ENCODE measurements around the gene P2RX4. TPM values are rescaled to one million over a fixed set of nuclear protein-coding genes. Genes with fewer than 3 reads are reported as not detected.

Gene P2RX4
- total RNA-seq, 1 experiment from 2014 or later, result 17.1 TPM

- Histone ChIP-seq H3K27me3 (ENCODE audit: insufficient read depth, low read length) (no peaks in the 10 kb centered on the region), H4K20me1 (ENCODE audit: insufficient read depth) (no peaks in the 10 kb centered on the region), H3K4me1 (ENCODE audit: control insufficient read depth in 1 of 2, insufficient read depth in 2 of 2, low read length in 2 of 2) (no peaks in the 10 kb centered on the region), H2AFZ (ENCODE audit: low read depth, low read length, poor library complexity, severe bottlenecking) (no peak overlapping the region), H3K9ac (ENCODE audit: low read length) (no peak overlapping the region), H3K79me2 (ENCODE audit: insufficient read depth, low read length) (no peaks in the 10 kb centered on the region), H3K9me2 (ENCODE audit: insufficient read depth) (no peaks in the 10 kb centered on the region), H3K9me3 (ENCODE audit: control insufficient read depth in 1 of 2, insufficient read depth in 1 of 2, low read depth in 1 of 2, low read length in 2 of 2) (no peaks in the 10 kb centered on the region), H3K4me2 (ENCODE audit: low read length) (no peak overlapping the region), H3K27ac (ENCODE audit: low read depth, low read length) (no peak overlapping the region), H3K4me3 (replicated peaks in 1 of 2; ENCODE audit: low read depth in 1 of 2, low read length in 2 of 2) (no peak overlapping the region), H3K36me3 (ENCODE audit: control insufficient read depth in 1 of 2, insufficient read depth in 2 of 2, low read length in 2 of 2) (no peaks in the 10 kb centered on the region)
- ChIA-PET RAD21 (ENCODE audit: low non-redundant PET in 1 of 2, low total read pairs in 2 of 2, uncharacterized antibody in 2 of 2, unreplicated experiment in 2 of 2) (no interaction called here), POLR2A (no interaction called here), CTCF (no interaction called here)
- TF ChIP-seq EZH2 (IDR thresholded peaks at IDR 0.05) (no peak), POLR2AphosphoS5 (IDR thresholded peaks at IDR 0.05; ENCODE audit: low read depth, low read length) (no peak), YY1 (IDR thresholded peaks at IDR 0.05; ENCODE audit: extremely low read depth, insufficient replicate concordance, low read depth, low read length) (no peak)
- no peak for DNase-seq (ENCODE audit: low read depth, low spot score)
- intact Hi-C loops (cut with micrococcal nuclease), result no loop called here
- ATAC-seq, result no peak
- no TSS peak for BruUV-seq (replicated peaks)
Measured at GRCh38 chr12:121165316-121165715, 44.6 kb upstream of the P2RX4 start.

GRCh38 chr12:121166356-121166755 lies 43.6 kb upstream of the P2RX4 start:
- Histone ChIP-seq H2AFZ (ENCODE audit: low read depth, low read length, poor library complexity, severe bottlenecking) (no peak overlapping the region), H3K79me2 (ENCODE audit: insufficient read depth, low read length) (no peaks in the 10 kb centered on the region), H3K27ac (ENCODE audit: low read depth, low read length) (no peak overlapping the region), H3K27me3 (ENCODE audit: insufficient read depth, low read length) (no peaks in the 10 kb centered on the region), H3K9me3 (ENCODE audit: control insufficient read depth in 1 of 2, insufficient read depth in 1 of 2, low read depth in 1 of 2, low read length in 2 of 2) (no peaks in the 10 kb centered on the region), H3K9me2 (ENCODE audit: insufficient read depth) (no peaks in the 10 kb centered on the region), H3K4me1 (ENCODE audit: control insufficient read depth in 1 of 2, insufficient read depth in 2 of 2, low read length in 2 of 2) (no peaks in the 10 kb centered on the region), H3K36me3 (ENCODE audit: control insufficient read depth in 1 of 2, insufficient read depth in 2 of 2, low read length in 2 of 2) (no peaks in the 10 kb centered on the region), H3K9ac (ENCODE audit: low read length) (no peak overlapping the region), H3K4me2 (ENCODE audit: low read length) (no peak overlapping the region), H4K20me1 (ENCODE audit: insufficient read depth) (no peaks in the 10 kb centered on the region), H3K4me3 (replicated peaks in 1 of 2; ENCODE audit: low read depth in 1 of 2, low read length in 2 of 2) (no peak overlapping the region)
- intact Hi-C loops (cut with micrococcal nuclease), result no loop called here
- TF ChIP-seq FOSL1 (IDR thresholded peaks at IDR 0.05; ENCODE audit: low read depth) (no peak), EZH2phosphoT487 (IDR thresholded peaks at IDR 0.05; ENCODE audit: borderline replicate concordance) (no peak), POLR2A (IDR thresholded peaks at IDR 0.05; ENCODE audit: borderline replicate concordance, extremely low read depth, insufficient read depth, insufficient read length) (no peak), SIN3A (IDR thresholded peaks at IDR 0.05; ENCODE audit: low read depth) (no peak), TCF7L2 (IDR thresholded peaks at IDR 0.05; ENCODE audit: borderline replicate concordance, extremely low read depth, insufficient read depth, insufficient read length) (no peak), MAX (IDR thresholded peaks at IDR 0.05) (no peak)
- ChIA-PET POLR2A (no interaction called here), CTCF (no interaction called here), RAD21 (ENCODE audit: low non-redundant PET in 1 of 2, low total read pairs in 2 of 2, uncharacterized antibody in 2 of 2, unreplicated experiment in 2 of 2) (no interaction called here)
- ATAC-seq (no peak), DNase-seq (ENCODE audit: low read depth, low spot score) (no peak)
- BruUV-seq (replicated peaks), result no TSS peak

Data from HCT116 (cell line).